ENCODE measurements around the gene CRYAA.

DNA sequence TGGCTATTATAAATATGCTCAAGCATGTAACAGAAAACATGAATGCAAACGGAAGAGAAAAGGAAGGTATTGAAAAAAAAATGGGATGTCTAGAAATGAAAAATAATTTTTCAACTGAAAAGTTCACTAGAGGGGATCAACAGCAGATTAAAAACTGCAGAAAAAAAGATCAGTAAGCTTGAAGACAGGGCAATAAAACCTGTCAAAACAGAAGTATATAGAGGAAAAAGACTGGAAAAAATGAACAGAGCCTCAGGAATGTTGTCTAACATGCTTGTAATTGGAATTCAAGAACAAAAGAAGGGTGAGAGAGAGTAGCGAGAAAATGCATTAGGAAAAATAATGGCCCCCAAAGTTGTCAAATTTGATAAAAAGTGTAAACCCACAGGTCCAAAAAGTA, 29.6 kb downstream of the CRYAA start:
- TF ChIP-seq, protein P1, sequence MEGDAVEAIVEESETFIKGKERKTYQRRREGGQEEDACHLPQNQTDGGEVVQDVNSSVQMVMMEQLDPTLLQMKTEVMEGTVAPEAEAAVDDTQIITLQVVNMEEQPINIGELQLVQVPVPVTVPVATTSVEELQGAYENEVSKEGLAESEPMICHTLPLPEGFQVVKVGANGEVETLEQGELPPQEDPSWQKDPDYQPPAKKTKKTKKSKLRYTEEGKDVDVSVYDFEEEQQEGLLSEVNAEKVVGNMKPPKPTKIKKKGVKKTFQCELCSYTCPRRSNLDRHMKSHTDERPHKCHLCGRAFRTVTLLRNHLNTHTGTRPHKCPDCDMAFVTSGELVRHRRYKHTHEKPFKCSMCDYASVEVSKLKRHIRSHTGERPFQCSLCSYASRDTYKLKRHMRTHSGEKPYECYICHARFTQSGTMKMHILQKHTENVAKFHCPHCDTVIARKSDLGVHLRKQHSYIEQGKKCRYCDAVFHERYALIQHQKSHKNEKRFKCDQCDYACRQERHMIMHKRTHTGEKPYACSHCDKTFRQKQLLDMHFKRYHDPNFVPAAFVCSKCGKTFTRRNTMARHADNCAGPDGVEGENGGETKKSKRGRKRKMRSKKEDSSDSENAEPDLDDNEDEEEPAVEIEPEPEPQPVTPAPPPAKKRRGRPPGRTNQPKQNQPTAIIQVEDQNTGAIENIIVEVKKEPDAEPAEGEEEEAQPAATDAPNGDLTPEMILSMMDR (IDR thresholded peaks at IDR 0.05) = no peak
- no peak for TF ChIP-seq POLR2AphosphoS5 (IDR thresholded peaks at IDR 0.05)

All from breast epithelium (tissue), 3 donors.